Measurements from ENCODE around the gene COL6A1. TPM values are rescaled to one million over a fixed set of nuclear protein-coding genes. Genes with fewer than 3 reads are reported as not detected.

Gene COL6A1
- total RNA-seq, 3 donors from 2014 or later: 45.0 to 663 (median 114) TPM

DNA sequence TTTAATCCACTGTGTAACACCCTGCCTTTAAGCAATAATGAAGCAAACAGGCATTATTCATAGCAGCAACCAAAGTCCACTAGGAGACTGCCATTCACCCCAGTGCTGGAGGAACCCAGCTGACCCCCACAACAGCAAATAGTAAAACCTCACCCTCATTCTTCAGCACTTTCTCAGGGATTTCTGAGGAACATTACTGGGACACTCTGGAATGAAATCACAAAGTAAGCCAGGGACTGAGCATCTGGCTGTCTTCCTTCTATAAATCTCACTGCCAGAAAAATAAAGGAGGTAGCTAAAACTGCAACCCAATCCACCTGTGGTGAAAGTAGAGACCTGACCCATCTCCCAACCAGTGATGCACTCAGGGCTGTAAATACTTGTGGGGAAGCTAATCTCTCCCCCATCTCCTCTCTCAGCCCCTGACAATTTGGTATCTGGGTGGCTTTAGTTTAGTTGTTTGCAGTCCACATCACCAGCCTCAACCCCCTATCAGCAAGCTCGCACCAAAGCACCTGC lies 47.1 kb downstream of the COL6A1 start:
- TF ChIP-seq, protein P1, sequence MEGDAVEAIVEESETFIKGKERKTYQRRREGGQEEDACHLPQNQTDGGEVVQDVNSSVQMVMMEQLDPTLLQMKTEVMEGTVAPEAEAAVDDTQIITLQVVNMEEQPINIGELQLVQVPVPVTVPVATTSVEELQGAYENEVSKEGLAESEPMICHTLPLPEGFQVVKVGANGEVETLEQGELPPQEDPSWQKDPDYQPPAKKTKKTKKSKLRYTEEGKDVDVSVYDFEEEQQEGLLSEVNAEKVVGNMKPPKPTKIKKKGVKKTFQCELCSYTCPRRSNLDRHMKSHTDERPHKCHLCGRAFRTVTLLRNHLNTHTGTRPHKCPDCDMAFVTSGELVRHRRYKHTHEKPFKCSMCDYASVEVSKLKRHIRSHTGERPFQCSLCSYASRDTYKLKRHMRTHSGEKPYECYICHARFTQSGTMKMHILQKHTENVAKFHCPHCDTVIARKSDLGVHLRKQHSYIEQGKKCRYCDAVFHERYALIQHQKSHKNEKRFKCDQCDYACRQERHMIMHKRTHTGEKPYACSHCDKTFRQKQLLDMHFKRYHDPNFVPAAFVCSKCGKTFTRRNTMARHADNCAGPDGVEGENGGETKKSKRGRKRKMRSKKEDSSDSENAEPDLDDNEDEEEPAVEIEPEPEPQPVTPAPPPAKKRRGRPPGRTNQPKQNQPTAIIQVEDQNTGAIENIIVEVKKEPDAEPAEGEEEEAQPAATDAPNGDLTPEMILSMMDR (IDR thresholded peaks at IDR 0.05): no peak
- intact Hi-C loops (cut with DNase I, micrococcal nuclease): no loop called here
- Histone ChIP-seq H3K36me3 (ENCODE audit: low read depth) (no peaks in the 10 kb centered on the region), H3K9me3 (no peaks in the 10 kb centered on the region), H3K4me1 (ENCODE audit: low read depth) (no peaks in the 10 kb centered on the region), H3K4me3 (no peak overlapping the region)
- ATAC-seq (peak; percentile 34), DNase-seq (no peak)

DNA sequence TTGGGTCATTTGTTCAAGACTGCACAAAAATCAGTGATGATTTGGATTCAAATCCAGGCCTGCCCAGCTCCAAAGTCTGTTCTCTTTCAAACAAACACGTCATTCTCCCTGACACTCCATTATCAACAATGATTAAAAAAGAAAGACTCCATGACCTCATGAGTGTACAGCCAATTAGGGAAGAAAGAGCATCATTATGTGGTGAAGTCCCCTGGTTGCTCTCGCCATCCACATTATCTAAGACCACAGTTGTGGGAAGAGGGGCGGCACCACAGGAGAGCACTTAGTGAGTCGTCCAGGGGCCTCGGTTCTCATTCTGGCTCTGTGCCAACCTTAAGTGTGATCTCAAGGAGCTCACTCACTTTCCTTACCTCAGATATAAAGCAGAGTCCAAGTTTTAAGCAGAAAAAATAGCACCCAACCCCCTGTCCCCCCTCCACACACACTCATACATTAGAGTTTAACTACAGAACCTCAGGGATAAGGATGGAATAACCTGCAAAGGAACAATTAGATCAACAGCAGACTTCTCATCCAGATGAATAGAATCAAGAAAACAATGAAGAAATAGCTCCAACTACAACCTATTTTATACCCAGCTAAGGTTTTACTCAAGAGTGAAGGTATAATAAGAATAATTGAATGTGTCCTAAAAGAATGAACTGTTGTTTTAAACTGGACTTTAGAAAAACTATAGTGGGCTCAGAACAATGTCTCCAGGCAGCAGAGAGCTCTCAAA lies 47.8 kb downstream of the COL6A1 start:
- Histone ChIP-seq H3K9me3 (no peaks in the 10 kb centered on the region), H3K36me3 (ENCODE audit: low read depth) (no peaks in the 10 kb centered on the region), H3K4me3 (no peak overlapping the region), H3K4me1 (ENCODE audit: low read depth) (no peaks in the 10 kb centered on the region)
- TF ChIP-seq, protein P1 (IDR thresholded peaks at IDR 0.05): no peak
- intact Hi-C loops (cut with DNase I, micrococcal nuclease): no loop called here
- ATAC-seq (peak; percentile 11), DNase-seq (no peak)

DNA sequence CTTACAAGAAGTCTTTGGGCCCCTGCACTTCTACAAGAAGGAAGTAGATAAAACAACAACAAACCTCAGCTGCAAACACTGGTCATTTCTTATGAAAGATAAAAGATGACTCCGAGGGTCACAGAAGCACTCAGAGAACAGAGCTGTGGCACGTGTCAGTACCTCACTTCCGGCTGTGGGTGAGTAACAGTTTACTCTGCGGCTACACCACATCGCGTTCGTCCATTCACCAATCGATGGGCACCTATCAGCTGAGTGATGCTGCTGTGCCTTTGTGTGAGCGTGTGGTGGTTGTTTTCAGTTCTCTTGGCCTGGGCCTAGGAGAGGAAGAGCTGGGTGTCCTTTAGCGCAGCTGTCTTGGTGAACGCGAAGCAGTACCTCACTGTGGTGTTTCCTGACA lies 49.9 kb downstream of the COL6A1 start:
- Histone ChIP-seq H3K9me3 (no peaks in the 10 kb centered on the region), H3K36me3 (ENCODE audit: low read depth) (no peaks in the 10 kb centered on the region), H3K4me1 (ENCODE audit: low read depth) (no peaks in the 10 kb centered on the region), H3K4me3 (no peak overlapping the region)
- ATAC-seq (no peak), DNase-seq (no peak)
- intact Hi-C loops (cut with DNase I, micrococcal nuclease): no loop called here
- TF ChIP-seq, protein P1 (IDR thresholded peaks at IDR 0.05): no peak

DNA sequence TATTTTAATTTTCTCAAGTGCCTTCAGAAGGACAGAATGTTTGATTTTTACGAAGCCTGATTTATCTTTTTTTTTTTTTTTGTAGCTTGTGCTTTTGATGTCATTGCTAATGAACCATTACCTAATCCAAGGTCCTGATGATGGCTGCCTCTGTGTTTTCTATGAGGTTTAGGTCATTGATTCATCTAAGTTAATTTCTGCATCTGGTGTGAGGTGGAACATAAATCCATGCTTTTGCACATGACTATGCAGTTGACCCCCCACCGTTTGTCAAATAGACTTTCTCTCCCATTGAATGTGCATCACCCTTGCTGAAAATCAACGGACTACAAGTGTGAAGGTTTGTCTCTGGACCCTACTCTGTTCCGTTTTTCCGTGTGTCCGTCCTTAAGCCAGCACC lies 50.5 kb downstream of the COL6A1 start:
- Histone ChIP-seq H3K4me1 (ENCODE audit: low read depth) (no peaks in the 10 kb centered on the region), H3K9me3 (no peaks in the 10 kb centered on the region), H3K4me3 (no peak overlapping the region), H3K36me3 (ENCODE audit: low read depth) (no peaks in the 10 kb centered on the region)
- DNase-seq (no peak), ATAC-seq (no peak)
- intact Hi-C loops (cut with DNase I, micrococcal nuclease): no loop called here
- TF ChIP-seq, protein P1 (IDR thresholded peaks at IDR 0.05): no peak

DNA sequence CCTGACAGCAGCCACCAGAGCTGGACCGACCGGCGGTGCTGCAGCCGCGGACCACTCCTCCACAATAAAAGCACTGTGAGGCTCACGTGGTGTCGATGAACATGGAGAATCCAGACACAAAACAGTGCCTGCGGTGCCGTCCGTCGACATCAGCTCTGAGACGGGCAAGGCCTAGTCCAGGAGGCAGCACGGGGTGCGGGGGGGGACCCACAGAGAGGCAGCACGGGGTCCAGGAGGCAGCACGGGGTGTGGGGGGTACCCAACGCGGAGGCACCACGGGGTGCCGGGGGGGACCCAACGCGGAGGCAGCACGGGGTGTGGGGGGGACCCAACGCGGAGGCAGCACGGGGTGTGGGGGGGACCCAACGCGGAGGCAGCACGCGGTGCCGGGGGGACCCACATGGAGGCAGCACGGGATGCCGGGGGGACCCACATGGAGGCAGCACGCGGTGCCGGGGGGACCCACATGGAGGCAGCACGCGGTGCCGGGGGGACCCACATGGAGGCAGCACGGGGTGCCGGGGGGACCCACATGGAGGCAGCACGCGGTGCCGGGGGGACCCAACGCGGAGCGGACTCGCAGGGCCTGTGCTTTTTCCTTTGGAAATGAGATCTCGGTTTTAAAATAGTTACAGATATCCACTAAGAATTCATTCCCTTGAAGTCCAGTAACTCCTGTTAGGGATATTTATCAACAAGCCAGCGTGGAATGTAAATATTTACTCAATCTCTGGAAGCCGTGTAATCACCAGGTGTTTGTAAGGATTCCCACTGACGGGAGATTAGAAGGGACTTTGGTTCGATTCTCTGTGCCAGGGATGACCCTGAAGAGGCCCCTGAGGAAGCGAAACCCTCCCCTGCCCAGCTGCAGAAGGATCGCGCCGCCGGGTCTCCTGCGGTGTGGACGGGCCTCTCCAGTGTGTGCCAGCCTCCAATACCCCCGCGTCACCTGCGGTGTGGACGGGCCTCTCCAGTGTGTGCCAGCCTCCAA lies 52.1 kb downstream of the COL6A1 start:
- DNase-seq: peak in 1 of 3 donors; percentile 21
- Histone ChIP-seq H3K4me1 (ENCODE audit: low read depth) (no peaks in the 10 kb centered on the region), H3K9me3 (no peaks in the 10 kb centered on the region), H3K36me3 (ENCODE audit: low read depth) (no peaks in the 10 kb centered on the region), H3K4me3 (no peak overlapping the region)
- TF ChIP-seq, protein P1 (IDR thresholded peaks at IDR 0.05): no peak
- intact Hi-C loops (cut with DNase I, micrococcal nuclease): no loop called here
- ATAC-seq: no peak
